ENCODE measurements around the gene WDR7. TPM values are rescaled to one million over a fixed set of nuclear protein-coding genes. Genes with fewer than 3 reads are reported as not detected.

The WDR7 gene
- total and polyA plus RNA-seq, 12 donors: 3.1 to 32.6 (median 28.0) TPM

GRCh38 chr18:56711708-56712445, 60.7 kb downstream of the WDR7 start:
- no peak for TF ChIP-seq CTCF (IDR thresholded peaks at IDR 0.05)
- 90% methylated on average over 2 of the region's 2 CpGs for WGBS, 2 donors
- H3K9me3 ChIP-seq: no peaks in the 10 kb centered on the region
- ATAC-seq (no peak), DNase-seq (no peak)
- no peaks in the 10 kb centered on the region for H3K27me3 ChIP-seq
- peaks cover 0 to 4% (median 0%) of the 10 kb centered on the region in 9 donors for H3K36me3 ChIP-seq
- H3K27ac ChIP-seq: no peak overlapping the region
- H3K4me1 ChIP-seq: peaks cover 0 to 7% (median 0%) of the 10 kb centered on the region in 9 donors
- intact Hi-C loops (cut with DNase I): no loop called here
- H3K4me3 ChIP-seq: no peak overlapping the region

- H3K27me3 ChIP-seq: no peaks in the 10 kb centered on the region
- no peaks in the 10 kb centered on the region for H3K9me3 ChIP-seq
- peaks cover 0 to 7% (median 0%) of the 10 kb centered on the region in 9 donors for H3K4me1 ChIP-seq
- H3K27ac ChIP-seq: no peak overlapping the region
- peaks cover 0 to 11% (median 0%) of the 10 kb centered on the region in 9 donors for H3K36me3 ChIP-seq
- DNase-seq: no peak
- 97% methylated on average over 3 of the region's 3 CpGs for WGBS, 2 donors
- no peak for ATAC-seq
- H3K4me3 ChIP-seq: no peak overlapping the region
- intact Hi-C loops (cut with DNase I): no loop called here
- TF ChIP-seq CTCF (IDR thresholded peaks at IDR 0.05): no peak
Measured at GRCh38 chr18:56712761-56713160, 61.6 kb downstream of the WDR7 start.

- TF ChIP-seq CTCF (IDR thresholded peaks at IDR 0.05): no peak
- no peaks in the 10 kb centered on the region for H3K9me3 ChIP-seq
- DNase-seq: no peak
- H3K4me1 ChIP-seq: peaks cover 0 to 7% (median 0%) of the 10 kb centered on the region in 9 donors
- no peaks in the 10 kb centered on the region for H3K27me3 ChIP-seq
- intact Hi-C loops (cut with DNase I): no loop called here
- 81 to 90% methylated on average over 5 of the region's 5 CpGs for WGBS, 2 donors
- no peak overlapping the region for H3K27ac ChIP-seq
- ATAC-seq: no peak
- peaks cover 0 to 32% (median 6%) of the 10 kb centered on the region in 9 donors for H3K36me3 ChIP-seq
- H3K4me3 ChIP-seq: no peak overlapping the region
Measured at GRCh38 chr18:56715121-56715520, 64.0 kb downstream of the WDR7 start.

GRCh38 chr18:56716692-56717146, 65.6 kb downstream of the WDR7 start:
- WGBS, 2 donors: 67 to 80% methylated on average over 2 of the region's 2 CpGs
- Histone ChIP-seq H3K4me3 (no peak overlapping the region), H3K27me3 (no peaks in the 10 kb centered on the region), H3K36me3 (peaks cover 0 to 43% (median 6%) of the 10 kb centered on the region in 9 donors), H3K9me3 (no peaks in the 10 kb centered on the region), H3K27ac (no peak overlapping the region), H3K4me1 (peaks cover 0 to 7% (median 0%) of the 10 kb centered on the region in 9 donors)
- no peak for TF ChIP-seq CTCF (IDR thresholded peaks at IDR 0.05)
- ATAC-seq (no peak), DNase-seq (no peak)
- intact Hi-C loops (cut with DNase I): no loop called here
